SKM-1 (cell line): ENCODE measurements around the gene CHAF1B.
A peak's percentile ranks its signal among the peaks of the same experiment; 100 is the strongest.
"Not testable (repeated sequence)": the region's sequence is repeated elsewhere in the genome, so short reads cannot be mapped to it uniquely, and the experiment has no call there.

ENCODE experiments used
- DNase-seq: peaks from one replicate; lab custom pipeline; 2025; ENCODE audit not compliant: unreplicated experiment; lab: John Stamatoyannopoulos, UW

Gene CHAF1B

GRCh38 chr21:36388096-36388495 lies 2.9 kb downstream of the CHAF1B start:
- DNase-seq = no peak

- no peak for DNase-seq
Observed at GRCh38 chr21:36388835-36389234, 3.6 kb downstream of the CHAF1B start.

GRCh38 chr21:36391649-36392048 lies 6.5 kb downstream of the CHAF1B start:
- DNase-seq = not testable (repeated sequence)

GRCh38 chr21:36395353-36396111 lies 10.3 kb downstream of the CHAF1B start:
- DNase-seq = no peak

GRCh38 chr21:36396325-36396724 lies 11.1 kb downstream of the CHAF1B start:
- DNase-seq = no peak

GRCh38 chr21:36396971-36397370 lies 11.8 kb downstream of the CHAF1B start:
- DNase-seq = no peak

- DNase-seq = no peak
Observed at GRCh38 chr21:36397606-36398005, 12.4 kb downstream of the CHAF1B start.

GRCh38 chr21:36399736-36400135 lies 14.5 kb downstream of the CHAF1B start:
- DNase-seq = not testable (repeated sequence)

GRCh38 chr21:36400719-36401118 lies 15.5 kb downstream of the CHAF1B start:
- no peak for DNase-seq

GRCh38 chr21:36402339-36402738 lies 17.1 kb downstream of the CHAF1B start:
- no peak for DNase-seq

- DNase-seq = no peak
Observed at GRCh38 chr21:36403713-36404112, 18.5 kb downstream of the CHAF1B start.

- DNase-seq = no peak
Observed at GRCh38 chr21:36408568-36408967, 23.4 kb downstream of the CHAF1B start.

GRCh38 chr21:36411301-36411700 lies 26.1 kb downstream of the CHAF1B start:
- no peak for DNase-seq

- no peak for DNase-seq
Observed at GRCh38 chr21:36412916-36413315, 27.7 kb downstream of the CHAF1B start.

- no peak for DNase-seq
Observed at GRCh38 chr21:36415375-36415774, 30.2 kb downstream of the CHAF1B start.

GRCh38 chr21:36419241-36419640 lies 34.0 kb downstream of the CHAF1B start:
- DNase-seq = no peak

GRCh38 chr21:36419996-36420395 lies 34.8 kb downstream of the CHAF1B start:
- peak; percentile 70 for DNase-seq

- no peak for DNase-seq
Observed at GRCh38 chr21:36420571-36421339, 35.6 kb downstream of the CHAF1B start.

- peak; percentile 17 for DNase-seq
Observed at GRCh38 chr21:36422279-36423098, 37.3 kb downstream of the CHAF1B start.

GRCh38 chr21:36423771-36424433 lies 38.7 kb downstream of the CHAF1B start:
- no peak for DNase-seq

- no peak for DNase-seq
Observed at GRCh38 chr21:36424592-36424991, 39.4 kb downstream of the CHAF1B start.
